Amniotic epithelial cell (primary cell): ENCODE measurements around the gene TMEM53.
"Not testable (repeated sequence)": the region's sequence is repeated elsewhere in the genome, so short reads cannot be mapped to it uniquely, and the experiment has no call there.

Experiments used
- DNase-seq: peaks from one replicate; pipeline ENCODE4 v3.0.0-alpha.2; 2010; ENCODE audit warnings: low read depth

TMEM53 gene

DNA sequence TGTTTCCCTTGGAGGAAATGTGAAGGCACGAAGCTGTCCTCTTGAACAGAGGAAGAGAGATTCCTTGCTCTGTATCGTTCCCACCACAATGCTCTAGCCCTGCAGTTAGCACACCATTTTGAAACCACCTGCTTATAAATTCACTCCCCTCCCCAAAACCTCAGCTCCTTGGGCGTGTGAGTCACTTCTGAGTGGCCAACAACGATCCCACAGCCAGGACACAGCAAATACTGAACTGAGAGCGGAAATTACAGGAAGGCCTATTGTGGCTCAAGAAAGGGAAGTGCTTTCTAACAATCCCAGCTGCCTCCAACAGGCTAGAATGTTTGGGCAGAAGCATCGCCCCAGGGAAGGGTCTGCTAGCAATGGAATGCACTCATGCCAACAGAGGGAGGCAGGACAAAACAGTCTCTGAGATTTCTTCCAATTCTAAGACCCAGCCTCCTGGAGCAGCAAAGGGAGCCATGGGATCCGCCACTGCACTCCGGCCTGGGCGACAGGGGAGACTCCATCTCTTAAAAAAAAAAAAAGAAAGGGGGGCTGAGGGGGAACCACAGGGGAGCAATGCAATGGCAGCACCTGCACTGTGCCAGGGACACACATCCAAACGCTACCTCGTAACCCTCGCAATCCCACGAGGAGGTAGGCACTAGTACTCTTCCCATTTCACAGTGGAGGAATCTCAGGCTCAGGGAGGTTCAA is 1.9 kb downstream of the TMEM53 start:
- peak; percentile 48 for DNase-seq

DNA sequence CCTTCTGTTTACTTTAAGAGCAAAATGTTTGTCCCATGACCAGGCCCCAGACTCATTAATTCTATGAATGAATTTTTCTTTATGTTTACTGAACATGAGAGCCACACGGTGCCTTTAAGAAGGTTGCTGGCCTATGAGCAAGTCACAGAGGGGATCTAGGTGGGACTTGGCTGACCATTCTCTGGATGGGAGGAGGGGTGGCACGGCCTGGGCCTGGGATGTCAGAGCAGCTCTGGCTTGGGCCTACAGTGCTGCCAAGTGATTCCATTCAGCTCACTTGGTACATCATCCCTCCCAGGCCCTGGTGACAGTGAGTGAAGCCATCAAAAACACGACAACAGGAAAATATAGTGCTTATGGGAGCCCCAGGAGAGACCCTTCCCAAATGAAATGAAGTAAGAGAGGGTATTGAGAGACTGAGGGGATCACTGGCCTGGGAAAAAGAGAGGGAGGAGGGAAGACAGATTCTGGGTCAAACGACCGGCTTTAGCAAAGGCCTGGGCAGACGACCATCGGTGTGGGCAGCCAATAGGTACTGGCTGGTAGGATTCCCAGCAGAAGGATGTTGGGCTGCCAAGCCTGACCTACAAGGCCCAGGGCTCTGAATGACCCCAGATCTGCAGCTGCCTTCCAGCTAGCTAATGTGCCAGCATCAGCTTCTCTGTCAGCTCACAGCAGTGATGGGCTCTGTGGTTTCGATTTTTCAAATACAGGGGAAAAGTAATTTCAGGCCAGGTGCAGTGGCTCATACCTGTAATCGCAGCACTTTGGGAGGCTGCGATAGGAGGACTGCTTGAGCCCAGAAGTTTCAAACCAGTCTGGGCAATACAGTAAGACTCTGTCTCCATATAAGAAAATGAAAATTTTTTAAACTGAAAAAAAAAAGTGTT is 3.3 kb downstream of the TMEM53 start:
- DNase-seq = no peak

DNA sequence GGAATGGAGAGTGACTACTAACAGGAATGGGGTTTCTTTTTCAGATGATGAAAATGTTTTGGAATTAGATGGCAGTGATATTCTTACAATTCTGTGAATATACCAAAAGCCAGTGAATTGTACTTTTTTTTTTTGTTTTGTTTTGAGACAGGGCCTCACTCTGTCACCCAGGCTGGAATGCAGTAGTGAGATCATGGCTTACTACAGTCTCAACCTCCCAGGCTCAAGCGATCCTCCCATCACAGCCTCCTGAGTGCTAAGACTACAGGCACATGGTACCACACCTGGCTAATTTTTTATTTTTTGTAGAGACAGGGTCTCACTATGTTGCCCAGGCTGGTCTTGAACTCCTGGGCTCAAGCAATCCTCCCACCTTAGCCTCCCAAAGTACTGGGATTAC is 7.6 kb downstream of the TMEM53 start:
- not testable (repeated sequence) for DNase-seq

DNA sequence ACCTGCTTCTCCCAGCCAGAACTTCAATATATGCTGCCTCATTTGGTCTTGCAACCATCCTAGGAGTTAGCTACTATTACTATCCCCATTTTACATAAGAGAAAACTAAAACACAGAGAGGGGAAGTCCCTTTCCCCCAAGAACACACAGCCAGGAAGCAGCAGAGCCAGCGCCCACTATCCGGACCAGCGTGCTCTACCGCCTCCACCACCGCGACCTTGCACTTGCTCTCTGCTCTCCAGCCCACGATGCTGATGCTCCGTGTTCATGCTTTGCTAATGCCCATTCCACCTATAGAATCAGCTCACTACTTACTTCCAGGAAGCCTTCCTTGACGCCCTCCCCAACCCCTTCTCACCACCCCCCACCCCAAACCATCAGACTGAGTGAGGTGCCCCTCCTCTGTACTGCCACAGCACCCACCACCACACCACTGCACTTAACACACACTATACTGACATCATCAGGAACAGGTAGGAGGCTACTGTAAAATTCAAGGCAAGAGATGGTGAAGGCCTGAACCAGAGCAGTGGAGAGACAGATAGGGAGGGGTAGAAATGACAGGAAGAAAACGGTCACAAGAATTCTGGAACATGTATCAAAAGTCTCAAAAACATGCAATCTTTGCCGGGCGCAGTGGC is 9.4 kb downstream of the TMEM53 start:
- no peak for DNase-seq

DNA sequence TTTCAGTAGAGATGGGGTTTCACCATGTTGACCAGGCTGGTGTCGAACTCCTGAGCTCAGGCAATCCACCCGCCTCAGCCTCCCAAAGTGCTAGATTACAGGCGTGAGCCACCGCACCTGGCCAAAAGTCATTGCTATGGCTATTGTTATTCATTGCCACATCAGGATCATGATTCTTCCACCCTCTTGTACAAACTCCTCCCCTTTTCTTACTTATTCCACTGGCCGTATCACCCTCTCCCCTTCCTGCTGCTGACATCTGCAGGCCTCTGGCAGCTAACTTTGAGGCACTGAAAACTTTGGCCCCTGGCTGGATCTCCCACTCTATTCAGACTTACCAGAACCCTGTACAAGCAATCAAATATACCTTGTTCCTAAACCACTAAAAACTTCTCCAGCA is 10.9 kb downstream of the TMEM53 start:
- no peak for DNase-seq

DNA sequence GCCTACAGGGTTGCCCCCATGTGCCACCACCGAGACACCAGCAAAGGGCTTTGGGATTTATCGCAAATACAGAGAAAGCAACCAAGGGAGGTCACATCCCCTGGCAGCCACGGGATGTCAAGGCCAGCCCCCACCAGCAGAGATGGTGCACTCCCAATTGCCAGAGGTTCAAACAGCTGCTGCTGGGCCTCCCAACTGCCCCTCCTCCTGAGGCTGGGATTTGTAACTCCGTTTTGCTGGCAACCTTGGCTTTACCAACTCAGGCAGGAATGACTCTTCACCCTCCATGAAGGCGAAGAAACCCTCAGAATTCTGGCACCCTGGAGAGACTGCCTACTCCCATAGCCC is 11.6 kb downstream of the TMEM53 start:
- no peak for DNase-seq

DNA sequence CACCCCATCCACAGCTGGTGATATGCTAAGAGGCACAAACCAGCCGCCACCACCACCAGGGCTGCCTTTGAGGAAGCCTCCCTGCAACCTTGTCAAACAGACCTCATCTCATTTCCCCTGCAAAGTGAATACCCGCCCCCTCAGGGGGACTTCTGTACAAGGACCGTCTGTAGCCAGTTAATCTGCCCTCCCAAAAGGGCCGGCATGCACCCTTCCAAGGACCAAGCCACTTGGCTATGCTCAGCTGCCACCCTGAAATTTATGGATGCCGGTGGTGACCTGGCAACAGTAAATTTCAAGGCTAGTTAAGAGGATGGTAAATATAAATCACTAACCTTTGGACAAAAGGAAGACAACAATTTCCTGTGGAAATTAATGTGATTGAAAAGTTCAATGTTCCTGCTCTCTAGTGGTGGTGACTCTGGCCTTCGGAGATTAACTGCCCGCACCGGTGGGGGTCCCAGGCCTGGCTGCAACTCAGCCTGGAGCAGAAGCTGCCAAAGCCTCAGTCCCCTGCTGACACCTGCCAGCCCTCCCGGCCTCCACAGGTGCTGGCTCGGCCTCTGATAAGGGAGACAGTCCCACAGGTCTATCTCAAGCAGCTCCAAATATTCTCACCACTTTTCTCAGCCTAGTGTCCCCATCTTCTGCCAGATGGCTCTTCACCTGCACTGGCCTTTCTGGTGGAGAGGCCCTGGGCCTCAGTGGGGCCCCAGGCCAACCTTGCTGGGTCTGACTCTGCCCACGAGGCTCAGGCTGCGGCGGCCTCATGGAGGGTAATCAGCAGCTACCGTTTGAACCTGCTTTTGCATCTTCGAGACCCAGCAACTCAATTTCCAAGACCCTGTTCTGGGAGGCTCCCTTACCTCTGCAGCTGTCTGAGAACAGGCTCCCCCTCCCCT is 12.2 kb downstream of the TMEM53 start:
- no peak for DNase-seq

DNA sequence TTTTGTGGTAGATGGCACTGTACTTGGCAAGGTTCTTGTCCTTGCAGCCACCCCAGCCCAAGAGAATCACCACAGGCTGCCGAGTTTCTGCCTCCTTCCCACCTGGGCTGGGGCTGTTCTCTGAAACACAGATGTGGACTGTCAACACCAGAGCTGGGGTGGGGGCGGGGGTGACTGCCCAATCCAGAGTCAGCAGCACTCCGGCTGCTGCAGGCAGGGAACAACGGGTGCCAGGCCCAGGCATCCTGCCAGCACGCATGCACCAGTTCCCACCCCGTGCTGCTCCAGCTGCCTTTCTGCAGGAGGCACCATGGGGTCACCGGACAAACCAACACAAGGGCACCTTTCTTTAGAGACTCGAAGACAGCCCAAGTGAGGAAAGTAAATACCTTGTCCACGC is 14.1 kb downstream of the TMEM53 start:
- DNase-seq = no peak

DNA sequence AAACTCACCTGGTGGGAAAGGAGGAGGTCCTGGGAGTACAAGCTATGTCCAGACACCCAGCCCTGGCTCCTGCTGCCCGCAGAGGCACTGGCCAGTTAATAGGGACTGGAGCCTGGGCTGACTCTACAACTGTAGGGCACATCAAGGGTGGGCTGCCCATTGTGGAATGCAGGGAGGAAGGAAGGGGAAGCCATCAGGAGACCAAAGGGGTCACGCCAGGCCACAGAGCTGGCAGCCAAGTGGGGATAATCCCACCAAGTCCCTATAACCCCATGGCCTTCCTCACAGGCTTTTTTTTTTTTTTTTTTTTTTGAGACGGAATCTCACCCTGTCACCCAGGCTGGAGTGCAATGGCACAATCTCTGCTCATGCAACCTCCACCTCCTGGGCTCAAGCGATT is 14.7 kb downstream of the TMEM53 start:
- DNase-seq = no peak

DNA sequence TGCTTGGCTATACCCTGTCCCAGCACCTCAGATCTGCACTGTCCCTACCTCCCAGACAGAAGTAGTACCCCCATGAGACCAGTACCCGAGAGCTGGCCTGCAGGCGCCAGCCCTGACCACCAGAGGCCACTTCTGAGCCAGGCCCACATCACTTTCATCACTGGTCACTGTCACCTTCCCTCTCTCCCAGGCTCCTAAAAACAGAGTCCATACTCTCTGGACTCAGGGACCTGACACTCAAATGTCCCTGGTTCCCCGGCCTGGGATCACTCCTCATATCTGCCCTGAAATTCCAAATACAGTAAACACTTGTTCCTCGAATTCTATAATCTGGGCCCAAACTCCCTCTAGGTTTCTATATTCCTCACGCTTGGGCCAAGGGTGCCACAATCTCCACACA is 18.7 kb downstream of the TMEM53 start:
- no peak for DNase-seq

DNA sequence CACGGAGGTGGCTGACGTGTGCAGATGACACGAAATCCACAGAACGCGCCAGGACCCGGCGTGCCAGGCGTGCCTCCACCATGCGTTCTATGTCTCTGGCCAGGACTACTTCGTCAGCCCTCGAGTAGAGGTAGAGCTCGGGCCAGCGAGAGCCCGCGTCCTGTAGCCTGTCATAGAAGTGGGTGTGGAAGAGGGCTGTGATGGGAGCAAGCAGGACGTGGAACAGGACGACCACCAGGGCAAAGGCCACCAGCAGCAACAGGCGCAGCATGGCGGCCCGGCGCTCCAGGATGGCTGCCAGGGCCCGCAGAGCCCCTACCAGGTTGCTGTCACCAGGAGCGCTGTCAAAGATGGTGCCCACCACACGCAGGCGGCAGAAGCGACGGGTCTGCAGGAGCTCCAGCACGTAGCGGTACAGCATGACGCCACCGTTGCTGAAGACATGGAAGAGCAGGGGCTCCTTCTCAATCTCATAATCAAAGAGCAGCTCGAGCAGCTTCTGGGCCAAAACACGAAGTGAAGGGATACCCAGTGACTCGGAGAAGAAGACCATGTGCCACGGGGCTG is 19.6 kb downstream of the TMEM53 start:
- DNase-seq = no peak

DNA sequence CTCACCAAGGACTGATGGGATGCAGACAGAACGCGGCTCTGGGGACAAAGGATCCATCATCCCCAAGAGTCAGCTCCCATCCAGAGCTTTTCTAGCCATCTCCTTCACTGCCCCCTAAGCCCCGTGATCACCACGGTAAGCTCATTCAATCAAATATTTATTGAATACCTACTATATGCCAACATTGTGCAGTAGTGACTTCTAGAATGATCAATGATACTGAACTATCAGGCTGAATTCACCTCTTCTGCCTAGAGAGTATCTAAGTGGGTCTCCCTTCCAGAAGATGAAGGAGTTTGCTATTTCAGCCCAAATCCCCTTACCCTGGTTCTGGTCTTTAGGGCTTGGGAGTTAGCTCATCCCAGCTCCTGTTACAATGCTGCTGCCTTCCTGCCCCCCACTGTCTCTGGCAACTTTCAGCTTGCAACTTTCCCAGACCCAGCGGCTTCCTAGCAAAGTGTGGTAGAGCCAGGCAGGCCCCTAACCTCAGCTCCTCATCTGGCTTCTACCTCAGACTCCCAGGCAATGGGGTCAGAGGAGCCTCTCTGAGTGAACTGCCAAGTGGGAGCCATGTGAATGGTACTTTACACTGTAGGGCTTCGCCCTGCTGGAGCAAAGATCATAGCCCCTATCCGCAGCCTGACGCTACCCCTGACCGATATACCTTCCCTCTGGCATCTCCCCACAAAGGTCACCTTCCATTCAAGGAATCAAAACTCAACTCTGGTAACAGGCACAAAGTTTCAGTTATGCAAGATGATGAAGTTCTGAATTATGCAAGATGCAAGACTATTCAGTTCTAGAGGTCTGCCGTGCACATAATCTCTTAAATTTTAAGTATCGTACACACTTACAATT is 20.9 kb downstream of the TMEM53 start:
- DNase-seq = no peak

DNA sequence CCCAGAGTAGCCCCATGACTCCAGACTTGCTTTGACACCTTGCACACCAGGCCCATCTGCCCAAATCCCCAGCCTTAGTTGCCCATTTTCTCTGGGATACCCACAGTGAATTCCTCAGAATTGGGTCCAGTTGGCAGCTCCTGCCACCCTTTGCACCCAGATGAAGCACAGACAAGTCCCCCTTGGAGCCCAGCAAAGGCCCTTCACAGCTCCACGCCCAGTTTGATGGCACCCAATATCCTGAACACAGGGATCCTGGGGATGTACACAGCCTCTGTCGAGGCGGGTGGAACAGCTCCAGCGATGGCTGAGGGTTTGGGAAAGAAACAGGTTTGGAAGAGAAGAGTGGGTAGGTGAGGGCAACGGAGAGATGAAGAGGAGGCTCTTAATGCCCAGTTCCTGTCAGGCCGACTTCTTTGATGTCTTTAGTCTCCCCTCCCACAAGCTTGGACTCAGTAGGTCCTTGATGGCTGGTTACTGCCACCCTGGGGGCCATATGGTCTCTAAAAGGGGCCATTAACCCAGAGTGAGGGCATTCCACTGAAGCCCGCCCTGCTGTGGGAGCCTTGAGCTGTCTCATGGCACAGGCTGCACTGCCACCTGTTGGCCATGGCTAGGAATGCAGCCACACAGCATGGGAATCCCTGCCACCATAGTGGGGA is 21.7 kb downstream of the TMEM53 start:
- DNase-seq = peak; percentile 27

DNA sequence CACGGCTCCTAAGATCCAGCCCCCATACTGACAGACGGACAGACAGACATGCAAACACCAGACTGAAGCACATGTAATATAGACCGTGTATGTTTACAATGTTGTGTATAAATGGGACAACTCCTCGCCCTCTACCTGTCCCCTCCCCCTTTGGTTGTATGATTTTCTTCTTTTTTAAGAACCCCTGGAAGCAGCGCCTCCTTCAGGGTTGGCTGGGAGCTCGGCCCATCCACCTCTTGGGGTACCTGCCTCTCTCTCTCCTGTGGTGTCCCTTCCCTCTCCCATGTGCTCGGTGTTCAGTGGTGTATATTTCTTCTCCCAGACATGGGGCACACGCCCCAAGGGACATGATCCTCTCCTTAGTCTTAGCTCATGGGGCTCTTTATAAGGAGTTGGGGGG is 23.2 kb downstream of the TMEM53 start:
- no peak for DNase-seq

DNA sequence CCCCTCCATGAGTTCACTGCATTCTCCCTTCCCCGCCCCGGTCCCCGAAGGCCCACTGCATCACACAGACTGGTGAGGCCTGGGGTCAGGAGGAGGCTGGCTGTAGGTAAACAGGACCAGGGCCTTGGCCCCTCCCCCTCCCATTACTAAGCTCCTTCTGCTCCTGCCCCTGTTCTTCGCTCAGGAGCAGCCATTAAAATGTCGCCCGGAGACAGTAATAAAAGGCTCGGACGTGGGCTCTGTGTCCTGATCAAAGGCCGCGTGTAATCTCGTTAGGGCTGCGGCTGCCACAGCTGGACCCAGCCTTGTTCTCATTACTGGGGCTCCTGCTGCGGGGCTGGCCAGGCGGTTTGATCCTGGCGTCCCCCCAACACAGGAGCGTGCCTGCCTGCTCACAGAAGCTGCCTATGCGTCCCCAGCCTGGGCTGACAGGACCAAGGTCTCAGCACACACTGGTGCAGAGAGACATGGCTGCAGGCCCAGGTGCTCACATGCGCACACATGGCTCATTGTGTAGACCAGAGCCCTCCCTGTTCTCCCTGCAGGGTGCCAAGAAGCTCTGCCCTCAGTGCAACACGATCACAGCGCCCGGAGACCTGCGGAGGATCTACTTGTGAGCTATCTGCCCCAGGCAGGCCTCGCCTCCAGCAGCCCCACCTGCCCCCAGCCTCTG is 24.0 kb downstream of the TMEM53 start:
- no peak for DNase-seq

DNA sequence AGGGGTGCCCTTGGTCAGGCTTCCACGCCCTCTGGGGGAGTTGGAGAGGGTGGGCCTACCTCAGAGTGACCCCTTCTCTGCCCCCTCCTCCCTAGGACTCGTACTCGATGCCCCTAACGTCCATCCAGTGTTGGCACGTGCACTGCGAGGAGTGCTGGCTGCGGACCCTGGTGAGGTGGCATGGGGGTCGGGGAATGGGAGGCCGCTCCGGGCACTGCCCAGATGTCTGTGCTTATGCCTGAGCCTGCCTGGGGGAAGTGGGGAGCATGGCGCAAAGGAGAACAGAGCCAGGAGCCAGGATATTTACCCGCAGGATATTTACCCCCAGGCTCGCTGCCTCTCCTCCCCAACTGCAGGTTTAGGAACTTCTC is 24.5 kb downstream of the TMEM53 start:
- DNase-seq = no peak

DNA sequence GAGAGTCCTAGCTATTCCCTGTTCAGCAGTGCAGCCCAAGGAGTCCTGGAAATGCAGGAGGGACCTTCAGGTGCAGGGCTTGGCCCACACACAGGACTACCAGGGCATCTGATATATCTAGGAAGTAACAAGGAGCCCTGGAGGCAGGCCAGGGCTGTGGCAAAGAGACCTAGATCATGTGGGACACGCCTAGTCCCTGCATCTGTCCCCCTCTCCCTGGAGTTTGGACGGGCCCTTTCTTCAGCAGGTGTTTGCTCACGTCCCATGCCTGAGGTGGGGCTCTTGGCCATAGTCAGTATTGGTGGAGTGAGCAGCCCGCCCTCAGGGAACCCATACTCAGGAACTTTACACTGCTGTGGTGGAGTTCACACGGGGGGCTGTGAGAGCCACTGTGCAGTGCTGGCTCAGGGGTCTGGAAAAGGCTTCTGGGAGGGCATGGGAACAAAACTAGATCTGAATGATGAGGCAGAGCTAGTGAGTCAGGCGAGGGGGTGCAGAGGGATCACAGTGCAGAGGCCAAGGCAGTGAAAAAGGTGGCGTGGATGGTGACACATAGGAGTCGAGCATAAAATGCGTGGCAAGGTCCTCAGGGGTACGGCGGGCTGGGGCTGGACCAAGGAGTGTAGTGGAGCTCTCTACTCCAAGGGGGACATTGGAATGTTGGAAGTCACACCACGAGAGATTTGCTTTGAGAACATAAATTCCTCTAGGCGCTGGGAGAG is 25.6 kb downstream of the TMEM53 start:
- DNase-seq = no peak

DNA sequence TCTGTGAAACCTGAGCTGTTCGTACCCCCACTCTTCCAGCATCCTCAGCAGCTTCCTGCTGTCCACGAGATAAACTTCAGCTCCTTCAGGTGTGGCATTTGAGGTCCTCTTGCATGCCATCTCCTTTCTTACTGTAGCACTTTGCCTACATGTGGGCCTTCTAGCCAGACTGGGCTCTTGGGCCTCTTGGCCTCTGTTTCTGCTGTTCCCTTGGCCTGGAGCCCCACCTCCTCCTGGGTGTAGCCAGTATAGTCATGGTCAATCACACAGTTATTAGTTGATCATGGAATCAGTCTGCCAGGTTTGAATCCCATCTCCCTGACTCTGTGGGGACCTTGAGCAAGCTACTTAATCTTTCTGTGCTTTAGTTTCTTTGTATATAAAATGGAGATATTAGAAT is 26.4 kb downstream of the TMEM53 start:
- no peak for DNase-seq
